HCT116 (cell line): ENCODE measurements around the gene MYCL.

ENCODE experiments used
- CEBPB ChIP-seq: IDR thresholded peaks from 2 replicates; pipeline ENCODE4 v1.6.1; 2012; ENCODE audit warnings: low read depth
- CTCF ChIP-seq, 3 experiments: fragments of 200-600 bp in 1 of 3; sonication (generic) in 1 of 3; IDR thresholded peaks in 2 of 3; conservative IDR thresholded peaks in 1 of 3; 2 replicates each; pipeline ENCODE4 v1.5.1; 2012 to 2017; ENCODE audit warnings: low read depth in 2 of 3, low read length in 2 of 3, antibody characterized with exemption in 1 of 3, borderline replicate concordance in 1 of 3, control low read depth in 1 of 3, mild to moderate bottlenecking in 1 of 3, mixed read lengths in 1 of 3, mixed run types in 1 of 3, moderate library complexity in 1 of 3; ENCODE audit not compliant: insufficient read depth in 1 of 3
- EZH2 ChIP-seq: fragments of 200-600 bp; sonication (generic); IDR thresholded peaks from 2 replicates; pipeline ENCODE4 v1.6.1; 2017; ENCODE audit warnings: antibody characterized with exemption, mixed run types
- EZH2phosphoT487 ChIP-seq: fragments of 200-600 bp; IDR thresholded peaks from 2 replicates; pipeline ENCODE4 v1.6.1; 2018; ENCODE audit warnings: antibody characterized with exemption, borderline replicate concordance
- FOSL1 ChIP-seq: IDR thresholded peaks from 2 replicates; pipeline ENCODE4 v1.6.1; 2012; ENCODE audit warnings: low read depth
- MAX ChIP-seq: IDR thresholded peaks from 2 replicates; pipeline ENCODE4 v1.6.1; 2012
- POLR2A ChIP-seq: IDR thresholded peaks from 2 replicates; pipeline ENCODE4 v1.7.0; 2011; ENCODE audit warnings: borderline replicate concordance; ENCODE audit not compliant: insufficient read depth, insufficient read length; ENCODE audit errors: extremely low read depth
- POLR2AphosphoS5 ChIP-seq: IDR thresholded peaks from 2 replicates; pipeline ENCODE4 v1.6.1; 2011; ENCODE audit warnings: mild to moderate bottlenecking, low read depth, low read length, moderate library complexity
- SRF ChIP-seq: IDR thresholded peaks from 2 replicates; pipeline ENCODE4 v1.6.1; 2012; ENCODE audit warnings: low read depth
- TCF7L2 ChIP-seq: IDR thresholded peaks from 2 replicates; pipeline ENCODE4 v1.7.0; 2011; ENCODE audit warnings: borderline replicate concordance, inconsistent platforms; ENCODE audit not compliant: insufficient read depth, insufficient read length; ENCODE audit errors: extremely low read depth
- YY1 ChIP-seq: IDR thresholded peaks from 2 replicates; pipeline ENCODE4 v1.6.1; 2011; ENCODE audit warnings: low read length, low read depth, moderate library complexity, mild to moderate bottlenecking; ENCODE audit not compliant: insufficient replicate concordance; ENCODE audit errors: extremely low read depth
- TF ChIP-seq, protein P1 (sequence below): IDR thresholded peaks from 2 replicates; pipeline ENCODE4 v1.6.1; 2012; ENCODE audit warnings: low read depth

- TF ChIP-seq, protein P1, sequence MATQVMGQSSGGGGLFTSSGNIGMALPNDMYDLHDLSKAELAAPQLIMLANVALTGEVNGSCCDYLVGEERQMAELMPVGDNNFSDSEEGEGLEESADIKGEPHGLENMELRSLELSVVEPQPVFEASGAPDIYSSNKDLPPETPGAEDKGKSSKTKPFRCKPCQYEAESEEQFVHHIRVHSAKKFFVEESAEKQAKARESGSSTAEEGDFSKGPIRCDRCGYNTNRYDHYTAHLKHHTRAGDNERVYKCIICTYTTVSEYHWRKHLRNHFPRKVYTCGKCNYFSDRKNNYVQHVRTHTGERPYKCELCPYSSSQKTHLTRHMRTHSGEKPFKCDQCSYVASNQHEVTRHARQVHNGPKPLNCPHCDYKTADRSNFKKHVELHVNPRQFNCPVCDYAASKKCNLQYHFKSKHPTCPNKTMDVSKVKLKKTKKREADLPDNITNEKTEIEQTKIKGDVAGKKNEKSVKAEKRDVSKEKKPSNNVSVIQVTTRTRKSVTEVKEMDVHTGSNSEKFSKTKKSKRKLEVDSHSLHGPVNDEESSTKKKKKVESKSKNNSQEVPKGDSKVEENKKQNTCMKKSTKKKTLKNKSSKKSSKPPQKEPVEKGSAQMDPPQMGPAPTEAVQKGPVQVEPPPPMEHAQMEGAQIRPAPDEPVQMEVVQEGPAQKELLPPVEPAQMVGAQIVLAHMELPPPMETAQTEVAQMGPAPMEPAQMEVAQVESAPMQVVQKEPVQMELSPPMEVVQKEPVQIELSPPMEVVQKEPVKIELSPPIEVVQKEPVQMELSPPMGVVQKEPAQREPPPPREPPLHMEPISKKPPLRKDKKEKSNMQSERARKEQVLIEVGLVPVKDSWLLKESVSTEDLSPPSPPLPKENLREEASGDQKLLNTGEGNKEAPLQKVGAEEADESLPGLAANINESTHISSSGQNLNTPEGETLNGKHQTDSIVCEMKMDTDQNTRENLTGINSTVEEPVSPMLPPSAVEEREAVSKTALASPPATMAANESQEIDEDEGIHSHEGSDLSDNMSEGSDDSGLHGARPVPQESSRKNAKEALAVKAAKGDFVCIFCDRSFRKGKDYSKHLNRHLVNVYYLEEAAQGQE, result no peak
- TF ChIP-seq CTCF (IDR thresholded peaks at IDR 0.05 in 2 of 3, conservative IDR thresholded peaks at IDR 0.05 in 1 of 3; ENCODE audit: borderline replicate concordance in 1 of 3, insufficient read depth in 1 of 3, low read depth in 2 of 3, low read length in 2 of 3) (no peak), POLR2AphosphoS5 (no peak), TCF7L2 (no peak), POLR2A (no peak), SRF (no peak), CEBPB (no peak), YY1 (no peak), EZH2 (no peak), MAX (no peak), EZH2phosphoT487 (no peak), FOSL1 (no peak)
Measured at GRCh38 chr1:39865762-39866161, 36.0 kb downstream of the MYCL start.
